ENCODE results near the gene LRFN5.
A peak's percentile ranks its signal among the peaks of the same experiment; 100 is the strongest.
"Not testable (repeated sequence)": the region's sequence is repeated elsewhere in the genome, so short reads cannot be mapped to it uniquely, and the experiment has no call there.

Gene LRFN5

DNA sequence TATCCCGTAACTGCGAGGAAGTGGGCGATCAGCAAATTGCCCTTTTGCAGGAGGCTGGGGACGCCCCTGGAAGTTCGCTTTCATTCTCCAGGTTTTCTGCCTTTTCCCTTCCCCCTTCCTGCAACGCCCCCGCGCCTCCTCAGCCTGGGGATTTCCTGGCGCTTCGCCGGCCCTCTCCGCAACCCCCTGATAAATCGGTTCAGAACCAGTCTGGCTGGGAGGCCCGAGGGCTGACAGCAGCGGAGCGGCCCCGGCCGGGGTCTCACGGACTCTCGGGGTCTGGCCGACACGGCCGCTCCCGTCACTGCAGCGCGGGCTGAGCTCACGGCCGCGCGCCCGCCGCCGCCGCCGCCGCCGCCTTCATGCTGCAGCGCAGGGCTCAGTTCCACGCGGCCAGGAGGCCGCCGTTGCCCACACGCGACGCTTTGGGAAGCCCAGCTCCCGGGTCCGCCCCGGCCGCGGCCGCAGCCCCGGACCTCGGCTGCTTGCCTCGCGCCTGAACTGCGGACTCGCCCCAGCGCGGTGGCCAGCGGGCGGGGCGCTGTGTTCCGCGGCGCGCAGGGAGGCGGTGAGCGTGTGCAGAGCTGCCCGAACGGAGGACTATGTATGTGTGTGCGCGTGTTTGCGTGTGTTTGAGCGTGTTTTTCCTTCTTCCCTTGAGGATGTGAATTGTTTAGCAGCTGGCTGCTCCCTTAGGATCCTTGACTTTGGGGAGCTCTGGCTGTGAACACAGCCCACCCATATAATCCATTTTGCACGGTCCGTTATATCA lies at the start of gene LRFN5:
LRFN5 (plus strand) TSS at position 345 of the 772 bp plus-strand sequence.
- Histone ChIP-seq H3K36me3 (ENCODE audit: control insufficient read depth, insufficient read depth, low read length) (no peaks in the 10 kb centered on the region), H3K9ac (no peak within 1 kb of the TSS), H3K4me2 (ENCODE audit: low read length) (peak within 1 kb of the TSS; percentile 68), H3K79me2 (no peaks in the 10 kb centered on the region), H3K27me3 (ENCODE audit: control insufficient read depth, insufficient read depth, low read length) (peaks cover 8% of the 10 kb centered on the region), H3K9me3 (ENCODE audit: control insufficient read depth, low read length) (no peaks in the 10 kb centered on the region), H2AFZ (peak within 1 kb of the TSS; percentile 77), H3K4me1 (peaks cover 7% of the 10 kb centered on the region), H3K4me3 (ENCODE audit: low read depth, low read length) (peak within 1 kb of the TSS; percentile 36), H3K27ac (peak within 1 kb of the TSS; percentile 88)
- TF ChIP-seq, protein P1, sequence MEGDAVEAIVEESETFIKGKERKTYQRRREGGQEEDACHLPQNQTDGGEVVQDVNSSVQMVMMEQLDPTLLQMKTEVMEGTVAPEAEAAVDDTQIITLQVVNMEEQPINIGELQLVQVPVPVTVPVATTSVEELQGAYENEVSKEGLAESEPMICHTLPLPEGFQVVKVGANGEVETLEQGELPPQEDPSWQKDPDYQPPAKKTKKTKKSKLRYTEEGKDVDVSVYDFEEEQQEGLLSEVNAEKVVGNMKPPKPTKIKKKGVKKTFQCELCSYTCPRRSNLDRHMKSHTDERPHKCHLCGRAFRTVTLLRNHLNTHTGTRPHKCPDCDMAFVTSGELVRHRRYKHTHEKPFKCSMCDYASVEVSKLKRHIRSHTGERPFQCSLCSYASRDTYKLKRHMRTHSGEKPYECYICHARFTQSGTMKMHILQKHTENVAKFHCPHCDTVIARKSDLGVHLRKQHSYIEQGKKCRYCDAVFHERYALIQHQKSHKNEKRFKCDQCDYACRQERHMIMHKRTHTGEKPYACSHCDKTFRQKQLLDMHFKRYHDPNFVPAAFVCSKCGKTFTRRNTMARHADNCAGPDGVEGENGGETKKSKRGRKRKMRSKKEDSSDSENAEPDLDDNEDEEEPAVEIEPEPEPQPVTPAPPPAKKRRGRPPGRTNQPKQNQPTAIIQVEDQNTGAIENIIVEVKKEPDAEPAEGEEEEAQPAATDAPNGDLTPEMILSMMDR (IDR thresholded peaks at IDR 0.05) = no peak

DNA sequence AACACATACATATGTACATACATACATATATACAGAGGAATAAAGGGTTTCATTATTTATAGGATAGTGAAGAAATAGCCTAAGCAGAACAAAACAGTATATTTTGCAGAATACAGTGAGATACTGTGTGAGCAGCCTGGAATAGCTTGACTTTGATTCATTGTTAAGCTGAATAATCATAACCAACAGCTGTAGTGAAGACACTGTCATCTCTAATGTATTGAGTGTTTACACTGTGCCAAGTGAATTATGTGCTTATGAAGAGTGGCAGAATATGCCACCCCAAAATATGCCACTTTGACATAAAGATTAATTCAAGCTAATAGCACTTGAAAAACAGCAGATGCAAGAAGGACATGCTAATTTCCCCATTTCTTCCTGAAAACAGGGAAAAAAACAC lies 48.2 kb upstream of the LRFN5 start:
- Histone ChIP-seq H3K27me3 (ENCODE audit: control insufficient read depth, insufficient read depth, low read length) (no peaks in the 10 kb centered on the region), H3K36me3 (ENCODE audit: control insufficient read depth, insufficient read depth, low read length) (no peaks in the 10 kb centered on the region), H3K9me3 (ENCODE audit: control insufficient read depth, low read length) (no peaks in the 10 kb centered on the region), H3K4me1 (no peaks in the 10 kb centered on the region), H3K27ac (no peak overlapping the region), H3K4me2 (ENCODE audit: low read length) (no peak overlapping the region), H2AFZ (no peak overlapping the region), H3K4me3 (ENCODE audit: low read depth, low read length) (no peak overlapping the region), H3K79me2 (no peaks in the 10 kb centered on the region), H3K9ac (no peak overlapping the region)
- TF ChIP-seq, protein P1 (IDR thresholded peaks at IDR 0.05) = no peak

- H3K36me3 ChIP-seq (ENCODE audit: control insufficient read depth, insufficient read depth, low read length); H3K27ac ChIP-seq; H3K4me3 ChIP-seq (ENCODE audit: low read depth, low read length); H3K9ac ChIP-seq; H3K9me3 ChIP-seq (ENCODE audit: control insufficient read depth, low read length); H3K79me2 ChIP-seq; H3K4me2 ChIP-seq (ENCODE audit: low read length); H3K4me1 ChIP-seq; H2AFZ ChIP-seq; H3K27me3 ChIP-seq (ENCODE audit: control insufficient read depth, insufficient read depth, low read length): not testable (repeated sequence)
Measured at GRCh38 chr14:41566864-41567263, 39.8 kb upstream of the LRFN5 start.

GRCh38 chr14:41568979-41569378 lies 37.7 kb upstream of the LRFN5 start:
- Histone ChIP-seq H2AFZ (no peak overlapping the region), H3K4me1 (no peaks in the 10 kb centered on the region), H3K36me3 (ENCODE audit: control insufficient read depth, insufficient read depth, low read length) (no peaks in the 10 kb centered on the region), H3K9ac (no peak overlapping the region), H3K27ac (no peak overlapping the region), H3K79me2 (no peaks in the 10 kb centered on the region), H3K4me2 (ENCODE audit: low read length) (no peak overlapping the region), H3K4me3 (ENCODE audit: low read depth, low read length) (no peak overlapping the region), H3K9me3 (ENCODE audit: control insufficient read depth, low read length) (peaks cover 2% of the 10 kb centered on the region), H3K27me3 (ENCODE audit: control insufficient read depth, insufficient read depth, low read length) (no peaks in the 10 kb centered on the region)
- TF ChIP-seq, protein P1 (IDR thresholded peaks at IDR 0.05) = no peak

DNA sequence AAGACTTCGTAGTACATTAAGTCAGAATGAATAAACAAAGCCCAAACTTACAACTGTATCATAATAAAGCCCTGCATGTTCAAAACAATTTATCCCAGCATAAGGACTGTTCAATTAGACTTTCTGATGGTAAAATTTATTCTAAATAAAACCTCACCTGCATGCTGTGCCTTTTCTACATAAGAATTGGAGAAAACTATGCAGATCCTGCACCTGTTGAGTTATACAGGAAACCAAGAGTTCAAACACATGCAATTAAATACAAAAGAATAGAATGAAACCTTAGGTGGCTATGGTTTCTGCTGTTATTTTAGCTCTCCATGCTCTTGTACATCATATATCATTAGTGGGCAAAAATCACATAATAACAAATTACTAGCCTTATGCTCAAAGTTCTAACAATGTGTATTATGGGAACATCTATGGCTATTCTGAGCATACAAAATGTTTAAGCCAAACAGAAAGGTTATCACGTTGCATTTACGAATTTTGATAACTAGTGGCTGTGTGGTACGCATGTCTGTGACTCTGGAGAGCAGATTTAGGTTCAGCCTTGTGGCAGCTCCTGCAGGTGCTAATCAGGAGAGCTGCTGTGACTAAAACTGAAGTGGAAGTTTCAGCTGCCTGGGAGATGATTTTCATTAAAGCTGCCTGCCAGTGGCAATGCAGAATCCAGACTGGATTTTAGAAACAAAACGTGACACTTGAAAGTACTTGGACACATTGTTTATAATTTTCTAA lies 36.1 kb upstream of the LRFN5 start:
- peaks cover 2% of the 10 kb centered on the region for H3K9me3 ChIP-seq (ENCODE audit: control insufficient read depth, low read length)
- TF ChIP-seq, protein P1 (IDR thresholded peaks at IDR 0.05) = no peak

More for the DNA sequence above, 36.1 kb upstream of the LRFN5 start:
- Histone ChIP-seq H3K4me3 (ENCODE audit: low read depth, low read length) (no peak overlapping the region), H3K4me2 (ENCODE audit: low read length) (no peak overlapping the region), H3K79me2 (no peaks in the 10 kb centered on the region), H3K36me3 (ENCODE audit: control insufficient read depth, insufficient read depth, low read length) (no peaks in the 10 kb centered on the region), H3K27ac (no peak overlapping the region), H3K4me1 (no peaks in the 10 kb centered on the region), H2AFZ (no peak overlapping the region), H3K27me3 (ENCODE audit: control insufficient read depth, insufficient read depth, low read length) (no peaks in the 10 kb centered on the region), H3K9ac (no peak overlapping the region)
